ENCODE data around the gene CCNJL.
A peak's percentile ranks its signal among the peaks of the same experiment; 100 is the strongest.

Gene CCNJL

DNA sequence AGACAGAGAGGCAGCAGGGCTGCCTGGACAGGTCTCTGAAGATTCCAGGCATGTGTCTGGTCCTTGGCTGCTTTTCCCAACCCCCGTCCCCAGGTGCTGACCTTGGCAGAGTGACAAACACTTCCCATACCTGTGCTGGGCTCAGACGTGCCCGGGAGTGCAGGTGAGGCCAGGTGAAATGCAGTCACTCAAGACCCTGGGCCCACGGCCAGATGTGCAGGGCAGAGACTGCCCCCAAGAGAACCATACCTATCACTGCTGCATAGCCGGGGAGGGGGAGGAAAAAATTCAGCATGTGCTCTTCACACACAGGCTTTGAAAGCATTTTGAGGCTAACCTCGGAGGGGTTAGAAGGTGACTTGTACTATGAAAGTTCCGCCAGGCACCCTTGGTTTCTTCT lies 22.6 kb downstream of the CCNJL start:
- Histone ChIP-seq H3K23ac (ENCODE audit: low read length) (no peak overlapping the region), H3K18ac (ENCODE audit: low read length) (no peak overlapping the region), H3K36me3 (ENCODE audit: control insufficient read depth in 1 of 2, insufficient read depth in 2 of 2, low read length in 2 of 2) (no peaks in the 10 kb centered on the region), H3K4me2 (ENCODE audit: low read length) (peak overlapping the region; percentile 6), H3K79me2 (ENCODE audit: control insufficient read depth, insufficient read depth, low read length, poor library complexity) (peaks cover 2% of the 10 kb centered on the region), H3K4me3 (ENCODE audit: low read depth, low read length) (no peak overlapping the region), H4K8ac (ENCODE audit: low read depth, low read length) (no peak overlapping the region), H2BK120ac (ENCODE audit: insufficient read depth, low read length, poor library complexity) (peak overlapping the region; percentile 47), H3K27ac (ENCODE audit: low read depth, low read length) (peak overlapping the region; percentile 50), H4K12ac (ENCODE audit: low read depth, low read length) (no peak overlapping the region), H3K9ac (ENCODE audit: low read length) (no peak overlapping the region), H2BK5ac (ENCODE audit: low read depth, low read length, poor library complexity) (no peak overlapping the region), H3K9me3 (ENCODE audit: insufficient read depth, low read depth, low read length) (no peaks in the 10 kb centered on the region), H3K4ac (ENCODE audit: low read depth, low read length) (no peak overlapping the region), H4K91ac (ENCODE audit: low read depth, low read length) (no peak overlapping the region), H3K4me1 (ENCODE audit: control insufficient read depth in 1 of 2, insufficient read depth in 2 of 2, low read length in 2 of 2) (peaks cover 35 to 36% of the 10 kb centered on the region in 2 experiments), H3K79me1 (ENCODE audit: low read length) (peaks cover 18% of the 10 kb centered on the region), H2BK12ac (ENCODE audit: low read length) (no peak overlapping the region), H2AFZ (ENCODE audit: insufficient read depth, low read length, poor library complexity) (no peak overlapping the region), H3K14ac (ENCODE audit: low read length) (no peak overlapping the region), H3K27me3 (ENCODE audit: insufficient read depth, low read length) (no peaks in the 10 kb centered on the region), H2AK5ac (ENCODE audit: low read length) (no peak overlapping the region)
- DNase-seq, result no peak
- no CpG with 5 or more reads among the region's 7 CpGs for WGBS (ENCODE audit: extremely low coverage, insufficient coverage, insufficient read length)

GRCh38 chr5:160289356-160289651 lies 23.1 kb downstream of the CCNJL start:
- no peak overlapping the region for H4K12ac ChIP-seq (ENCODE audit: low read depth, low read length)
- peaks cover 2% of the 10 kb centered on the region for H3K79me2 ChIP-seq (ENCODE audit: control insufficient read depth, insufficient read depth, low read length, poor library complexity)
- H3K18ac ChIP-seq (ENCODE audit: low read length), result peak overlapping the region; percentile 67
- peak overlapping the region; percentile 82 for H2BK12ac ChIP-seq (ENCODE audit: low read length)
- no peaks in the 10 kb centered on the region for H3K36me3 ChIP-seq (ENCODE audit: control insufficient read depth in 1 of 2, insufficient read depth in 2 of 2, low read length in 2 of 2)
- peak overlapping the region; percentile 50 for H3K27ac ChIP-seq (ENCODE audit: low read depth, low read length)
- peak overlapping the region; percentile 28 for H3K4ac ChIP-seq (ENCODE audit: low read depth, low read length)
- no CpG with 5 or more reads among the region's 2 CpGs for WGBS (ENCODE audit: extremely low coverage, insufficient coverage, insufficient read length)
- H2AK5ac ChIP-seq (ENCODE audit: low read length), result peak overlapping the region; percentile 0
- H3K9ac ChIP-seq (ENCODE audit: low read length), result no peak overlapping the region
- peak overlapping the region; percentile 28 for H2BK5ac ChIP-seq (ENCODE audit: low read depth, low read length, poor library complexity)
- H3K4me3 ChIP-seq (ENCODE audit: low read depth, low read length), result no peak overlapping the region
- no peaks in the 10 kb centered on the region for H3K9me3 ChIP-seq (ENCODE audit: insufficient read depth, low read depth, low read length)
- peak overlapping the region; percentile 22 for H4K91ac ChIP-seq (ENCODE audit: low read depth, low read length)
- peak overlapping the region; percentile 25 for H3K14ac ChIP-seq (ENCODE audit: low read length)
- H3K4me2 ChIP-seq (ENCODE audit: low read length), result peak overlapping the region; percentile 6
- no peak overlapping the region for H3K23ac ChIP-seq (ENCODE audit: low read length)
- H3K4me1 ChIP-seq (ENCODE audit: control insufficient read depth in 1 of 2, insufficient read depth in 2 of 2, low read length in 2 of 2), result peaks cover 34 to 36% of the 10 kb centered on the region in 2 experiments
- DNase-seq, result no peak
- peak overlapping the region; percentile 34 for H4K8ac ChIP-seq (ENCODE audit: low read depth, low read length)
- peaks cover 18% of the 10 kb centered on the region for H3K79me1 ChIP-seq (ENCODE audit: low read length)
- H2BK120ac ChIP-seq (ENCODE audit: insufficient read depth, low read length, poor library complexity), result peak overlapping the region; percentile 67
- H3K27me3 ChIP-seq (ENCODE audit: insufficient read depth, low read length), result no peaks in the 10 kb centered on the region
- H2AFZ ChIP-seq (ENCODE audit: insufficient read depth, low read length, poor library complexity), result no peak overlapping the region

- H3K14ac ChIP-seq (ENCODE audit: low read length), result peak overlapping the region; percentile 88
- no peak overlapping the region for H3K4me3 ChIP-seq (ENCODE audit: low read depth, low read length)
- H3K27ac ChIP-seq (ENCODE audit: low read depth, low read length), result peak overlapping the region; percentile 89
- peak overlapping the region; percentile 71 for H2BK5ac ChIP-seq (ENCODE audit: low read depth, low read length, poor library complexity)
- H2AK5ac ChIP-seq (ENCODE audit: low read length), result peak overlapping the region; percentile 0
- DNase-seq, result no peak
- H3K18ac ChIP-seq (ENCODE audit: low read length), result no peak overlapping the region
- H4K8ac ChIP-seq (ENCODE audit: low read depth, low read length), result no peak overlapping the region
- no peak overlapping the region for H3K4ac ChIP-seq (ENCODE audit: low read depth, low read length)
- H3K79me1 ChIP-seq (ENCODE audit: low read length), result peaks cover 18% of the 10 kb centered on the region
- H3K36me3 ChIP-seq (ENCODE audit: control insufficient read depth in 1 of 2, insufficient read depth in 2 of 2, low read length in 2 of 2), result no peaks in the 10 kb centered on the region
- H3K27me3 ChIP-seq (ENCODE audit: insufficient read depth, low read length), result no peaks in the 10 kb centered on the region
- no peaks in the 10 kb centered on the region for H3K9me3 ChIP-seq (ENCODE audit: insufficient read depth, low read depth, low read length)
- H2AFZ ChIP-seq (ENCODE audit: insufficient read depth, low read length, poor library complexity), result no peak overlapping the region
- peaks cover 2% of the 10 kb centered on the region for H3K79me2 ChIP-seq (ENCODE audit: control insufficient read depth, insufficient read depth, low read length, poor library complexity)
- peaks cover 27 to 29% of the 10 kb centered on the region in 2 experiments for H3K4me1 ChIP-seq (ENCODE audit: control insufficient read depth in 1 of 2, insufficient read depth in 2 of 2, low read length in 2 of 2)
- peak overlapping the region; percentile 74 for H4K91ac ChIP-seq (ENCODE audit: low read depth, low read length)
- H2BK12ac ChIP-seq (ENCODE audit: low read length), result no peak overlapping the region
- peak overlapping the region; percentile 1 for H2BK120ac ChIP-seq (ENCODE audit: insufficient read depth, low read length, poor library complexity)
- H3K23ac ChIP-seq (ENCODE audit: low read length), result no peak overlapping the region
- WGBS (ENCODE audit: extremely low coverage, insufficient coverage, insufficient read length), result no CpG with 5 or more reads among the region's 8 CpGs
- H3K9ac ChIP-seq (ENCODE audit: low read length), result no peak overlapping the region
- no peak overlapping the region for H4K12ac ChIP-seq (ENCODE audit: low read depth, low read length)
- peak overlapping the region; percentile 34 for H3K4me2 ChIP-seq (ENCODE audit: low read length)
Observed at GRCh38 chr5:160287378-160288051, 24.8 kb downstream of the CCNJL start.

DNA sequence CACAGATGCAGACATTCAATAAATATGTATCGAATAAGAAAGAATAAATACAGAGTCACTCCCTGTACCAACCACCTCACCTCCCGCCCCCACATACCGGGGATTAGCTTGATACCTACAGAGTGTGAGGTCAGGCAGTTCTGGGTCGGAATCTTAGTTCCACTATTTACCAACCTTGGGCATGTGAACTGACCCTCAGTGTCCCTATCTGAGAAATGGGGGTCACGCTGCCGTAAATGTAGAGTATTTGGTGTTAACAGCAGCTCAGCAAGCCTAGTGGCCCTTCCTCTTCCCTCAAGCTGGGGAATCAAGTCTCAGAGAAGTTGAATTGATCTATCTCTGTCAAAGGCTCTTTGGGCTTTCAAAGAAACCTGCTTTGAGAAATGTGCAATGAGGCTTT lies 25.4 kb downstream of the CCNJL start:
- H4K8ac ChIP-seq (ENCODE audit: low read depth, low read length), result peak overlapping the region; percentile 45
- H2BK5ac ChIP-seq (ENCODE audit: low read depth, low read length, poor library complexity), result peak overlapping the region; percentile 71
- H3K4ac ChIP-seq (ENCODE audit: low read depth, low read length), result no peak overlapping the region
- H2BK120ac ChIP-seq (ENCODE audit: insufficient read depth, low read length, poor library complexity), result peak overlapping the region; percentile 67
- no peak overlapping the region for H2AFZ ChIP-seq (ENCODE audit: insufficient read depth, low read length, poor library complexity)
- no peak overlapping the region for H3K4me3 ChIP-seq (ENCODE audit: low read depth, low read length)
- peaks cover 2% of the 10 kb centered on the region for H3K79me2 ChIP-seq (ENCODE audit: control insufficient read depth, insufficient read depth, low read length, poor library complexity)
- peaks cover 18% of the 10 kb centered on the region for H3K79me1 ChIP-seq (ENCODE audit: low read length)
- peaks cover 27 to 29% of the 10 kb centered on the region in 2 experiments for H3K4me1 ChIP-seq (ENCODE audit: control insufficient read depth in 1 of 2, insufficient read depth in 2 of 2, low read length in 2 of 2)
- no CpG with 5 or more reads among the region's 6 CpGs for WGBS (ENCODE audit: extremely low coverage, insufficient coverage, insufficient read length)
- H3K9ac ChIP-seq (ENCODE audit: low read length), result peak overlapping the region; percentile 21
- H2BK12ac ChIP-seq (ENCODE audit: low read length), result peak overlapping the region; percentile 89
- H2AK5ac ChIP-seq (ENCODE audit: low read length), result peak overlapping the region; percentile 75
- H4K12ac ChIP-seq (ENCODE audit: low read depth, low read length), result no peak overlapping the region
- H3K18ac ChIP-seq (ENCODE audit: low read length), result peak overlapping the region; percentile 82
- H3K9me3 ChIP-seq (ENCODE audit: insufficient read depth, low read depth, low read length), result no peaks in the 10 kb centered on the region
- peak overlapping the region; percentile 34 for H3K4me2 ChIP-seq (ENCODE audit: low read length)
- H3K27ac ChIP-seq (ENCODE audit: low read depth, low read length), result peak overlapping the region; percentile 89
- peak overlapping the region; percentile 74 for H4K91ac ChIP-seq (ENCODE audit: low read depth, low read length)
- no peaks in the 10 kb centered on the region for H3K27me3 ChIP-seq (ENCODE audit: insufficient read depth, low read length)
- no peak for DNase-seq
- H3K36me3 ChIP-seq (ENCODE audit: control insufficient read depth in 1 of 2, insufficient read depth in 2 of 2, low read length in 2 of 2), result no peaks in the 10 kb centered on the region
- no peak overlapping the region for H3K23ac ChIP-seq (ENCODE audit: low read length)
- peak overlapping the region; percentile 88 for H3K14ac ChIP-seq (ENCODE audit: low read length)
